K562 (cell line): ENCODE measurements around the gene GPR78. TPM values are rescaled to one million over a fixed set of nuclear protein-coding genes. Genes with fewer than 3 reads are reported as not detected.

ENCODE experiments used
- ATF4 ChIP-seq: fragments of 450-650 bp; formaldehyde crosslinking; IDR thresholded peaks from 2 replicates; pipeline ENCODE4 v1.4.0; 2022; ENCODE audit warnings: mild to moderate bottlenecking, moderate library complexity
- BRD4 ChIP-seq: fragments of 200-600 bp; sonication (generic); IDR thresholded peaks from 2 replicates; pipeline ENCODE4 v1.6.1; 2017; ENCODE audit warnings: inconsistent platforms
- CC2D1A ChIP-seq: fragments of 450-650 bp; IDR thresholded peaks from 2 replicates; pipeline ENCODE4 v1.6.1; 2017; ENCODE audit warnings: mild to moderate bottlenecking
- CREBBP ChIP-seq: IDR thresholded peaks from one replicate; pipeline ENCODE4 v1.6.1; 2012; ENCODE audit warnings: low read depth, mild to moderate bottlenecking, control low read depth, inconsistent platforms, low read length
- DDX20 ChIP-seq: fragments of 450-650 bp; IDR thresholded peaks from 2 replicates; pipeline ENCODE4 v1.6.1; 2016; ENCODE audit warnings: missing genetic modification characterization, low read depth, mild to moderate bottlenecking, missing compliant biosample characterization, moderate library complexity
- HSF4 ChIP-seq: fragments of 250-450 bp; sonication (Bioruptor Pico); IDR thresholded peaks from 2 replicates; pipeline ENCODE4 v2.1.2; 2022; ENCODE audit warnings: mild to moderate bottlenecking, moderate library complexity, borderline replicate concordance
- KLF13 ChIP-seq: fragments of 450-650 bp; IDR thresholded peaks from 2 replicates; pipeline ENCODE4 v1.6.1; 2016; ENCODE audit warnings: missing genetic modification characterization, low read depth, mild to moderate bottlenecking, missing compliant biosample characterization, moderate library complexity, borderline replicate concordance
- MBD1 ChIP-seq: fragments of 250-450 bp; sonication (Bioruptor Pico); IDR thresholded peaks from 2 replicates; pipeline ENCODE4 v1.8.0; 2022; ENCODE audit warnings: inconsistent platforms
- MCM5 ChIP-seq: fragments of 450-650 bp; IDR thresholded peaks from 2 replicates; pipeline ENCODE4 v1.6.1; 2016; ENCODE audit warnings: low read depth
- MEIS2 ChIP-seq: fragments of 450-650 bp; IDR thresholded peaks from 2 replicates; pipeline ENCODE4 v1.6.1; 2014; ENCODE audit warnings: mild to moderate bottlenecking; ENCODE audit not compliant: partially characterized antibody
- NRF1 ChIP-seq, 2 experiments: fragments of 450-650 bp; IDR thresholded peaks in 1 of 2; conservative IDR thresholded peaks in 1 of 2; 2 replicates each; pipeline ENCODE4 v1.6.1; 2014; ENCODE audit warnings: mild to moderate bottlenecking in 2 of 2
- RCOR1 ChIP-seq, 2 experiments: IDR thresholded peaks; 2 replicates each; pipeline ENCODE4 v1.6.1; 2012; ENCODE audit warnings: low read depth in 2 of 2, low read length in 2 of 2, borderline replicate concordance in 1 of 2, improper control_type of control experiment in 1 of 2
- TAF7 ChIP-seq: fragments of 450-650 bp; IDR thresholded peaks from 2 replicates; pipeline ENCODE4 v1.6.1; 2016; ENCODE audit warnings: missing genetic modification characterization, missing compliant biosample characterization
- YBX1 ChIP-seq: fragments of 450-650 bp; IDR thresholded peaks from 2 replicates; pipeline ENCODE4 v1.7.1; 2016; ENCODE audit warnings: mild to moderate bottlenecking
- ZBTB43 ChIP-seq: sonication (generic); formaldehyde crosslinking; IDR thresholded peaks from 2 replicates; pipeline ENCODE4 v1.8.0; 2023; ENCODE audit warnings: mild to moderate bottlenecking, missing genetic modification reagents
- ZNF12 ChIP-seq: sonication (generic); formaldehyde crosslinking; IDR thresholded peaks from 2 replicates; pipeline ENCODE4 v1.4.0; 2020; ENCODE audit warnings: mild to moderate bottlenecking, missing genetic modification reagents
- ZNF165 ChIP-seq: fragments of 250-450 bp; sonication (Bioruptor Pico); IDR thresholded peaks from 2 replicates; pipeline ENCODE4 v1.4.0; 2020; ENCODE audit warnings: borderline replicate concordance
- ZNF174 ChIP-seq: fragments of 250-450 bp; sonication (Bioruptor Pico); IDR thresholded peaks from 2 replicates; pipeline ENCODE4 v1.4.0; 2020; ENCODE audit warnings: mild to moderate bottlenecking
- ZNF277 ChIP-seq: fragments of 250-450 bp; sonication (Bioruptor Pico); IDR thresholded peaks from 2 replicates; pipeline ENCODE4 v1.8.0; 2022; ENCODE audit warnings: inconsistent platforms, mild to moderate bottlenecking, moderate library complexity, borderline replicate concordance
- ZNF512 ChIP-seq: IDR thresholded peaks from 2 replicates; pipeline ENCODE4 v1.6.1; 2016; ENCODE audit warnings: missing genetic modification characterization, missing compliant biosample characterization
- ZNF695 ChIP-seq: fragments of 450-650 bp; formaldehyde crosslinking; IDR thresholded peaks from 2 replicates; pipeline ENCODE4 v1.4.0; 2020; ENCODE audit warnings: mild to moderate bottlenecking, moderate library complexity
- ZSCAN32 ChIP-seq: fragments of 450-650 bp; formaldehyde crosslinking; IDR thresholded peaks from 2 replicates; pipeline ENCODE4 v1.4.0; 2020; ENCODE audit warnings: mild to moderate bottlenecking, moderate library complexity
- polyA plus RNA-seq, 8 experiments: library from polyadenylated mRNA; depleted of rRNA in 4 of 8; stranded (reverse) in 5 of 8; unstranded in 3 of 8; fragments of >200 nt; fragmentation: Nextera tagmentation in 2 of 8; fragmentation: Illumina TruSeq in 1 of 8; extraction: Ambion mirVana in 2 of 8; extraction: Trizol in 1 of 8; gene quantifications; 2 replicates each; pipeline versions ENCODE4 v1.2.1 to v1.2.3, GENCODE V29; 2011 to 2014; ENCODE audit warnings: inconsistent platforms in 1 of 8, missing spikeins in 1 of 8
- total RNA-seq, 7 experiments: library from RNA; depleted of rRNA in 6 of 7; stranded (reverse); fragments of >200 nt in 6 of 7; fragmentation: Illumina TruSeq in 2 of 7; extraction: Trizol in 2 of 7; gene quantifications; 2 replicates each; pipeline versions ENCODE4 v1.2.1 to v1.2.3, GENCODE V29; 2011 to 2021; ENCODE audit warnings: low replicate concordance in 1 of 7

Gene GPR78
- total and polyA plus RNA-seq, 9 of the 15 experiments (the other 6 are each of a cell fraction or from before 2014, with no cell fraction given), result 0.04 to 0.13 (median 0.07) TPM; not detected in 4

- no peak for TF ChIP-seq ZNF277 (CRISPR knock-in tag)
- no peak for TF ChIP-seq BRD4
- TF ChIP-seq NRF1 (conservative IDR thresholded peaks at IDR 0.05 in 1 of 2, IDR thresholded peaks at IDR 0.05 in 1 of 2), result peak; percentile 10 to 23; a peak in 1 of 4 replicates
- TF ChIP-seq CC2D1A, result no peak
- TF ChIP-seq YBX1, result no peak
- TF ChIP-seq MCM5, result no peak
- no peak for TF ChIP-seq ATF4 (CRISPR knock-in tag)
- TF ChIP-seq TAF7 (tag), result no peak
- TF ChIP-seq ZNF174 (CRISPR knock-in tag), result no peak
- no peak for TF ChIP-seq CREBBP
- TF ChIP-seq RCOR1 (IDR thresholded peaks at IDR 0.05; ENCODE audit: borderline replicate concordance in 1 of 2, low read depth in 2 of 2, low read length in 2 of 2), result peak in 1 of 2 experiments; percentile 80; a peak in 2 of 4 replicates
- TF ChIP-seq ZNF12 (CRISPR knock-in tag), result no peak
- TF ChIP-seq ZSCAN32, result no peak
- no peak for TF ChIP-seq MBD1 (CRISPR knock-in tag)
- TF ChIP-seq ZBTB43, result 0 out of 2 replicates have a peak, but pooled peaks have one; percentile 36
- TF ChIP-seq KLF13 (tag), result no peak
- TF ChIP-seq MEIS2, result no peak
- TF ChIP-seq ZNF695, result no peak
- TF ChIP-seq DDX20 (tag), result no peak
- TF ChIP-seq ZNF165 (CRISPR knock-in tag), result no peak
- no peak for TF ChIP-seq HSF4 (CRISPR knock-in tag)
- no peak for TF ChIP-seq ZNF512
These were observed at the start of gene GPR78 (continued) for GRCh38 chr4:8580321-8581093.
